Measurements from ENCODE around the gene ZNF892. TPM values are rescaled to one million over a fixed set of nuclear protein-coding genes. Genes with fewer than 3 reads are reported as not detected.

The ZNF892 gene
- total and polyA plus RNA-seq, 2 of the 13 experiments (the other 11 are each of a cell fraction or from before 2014, with no cell fraction given): not detected

DNA sequence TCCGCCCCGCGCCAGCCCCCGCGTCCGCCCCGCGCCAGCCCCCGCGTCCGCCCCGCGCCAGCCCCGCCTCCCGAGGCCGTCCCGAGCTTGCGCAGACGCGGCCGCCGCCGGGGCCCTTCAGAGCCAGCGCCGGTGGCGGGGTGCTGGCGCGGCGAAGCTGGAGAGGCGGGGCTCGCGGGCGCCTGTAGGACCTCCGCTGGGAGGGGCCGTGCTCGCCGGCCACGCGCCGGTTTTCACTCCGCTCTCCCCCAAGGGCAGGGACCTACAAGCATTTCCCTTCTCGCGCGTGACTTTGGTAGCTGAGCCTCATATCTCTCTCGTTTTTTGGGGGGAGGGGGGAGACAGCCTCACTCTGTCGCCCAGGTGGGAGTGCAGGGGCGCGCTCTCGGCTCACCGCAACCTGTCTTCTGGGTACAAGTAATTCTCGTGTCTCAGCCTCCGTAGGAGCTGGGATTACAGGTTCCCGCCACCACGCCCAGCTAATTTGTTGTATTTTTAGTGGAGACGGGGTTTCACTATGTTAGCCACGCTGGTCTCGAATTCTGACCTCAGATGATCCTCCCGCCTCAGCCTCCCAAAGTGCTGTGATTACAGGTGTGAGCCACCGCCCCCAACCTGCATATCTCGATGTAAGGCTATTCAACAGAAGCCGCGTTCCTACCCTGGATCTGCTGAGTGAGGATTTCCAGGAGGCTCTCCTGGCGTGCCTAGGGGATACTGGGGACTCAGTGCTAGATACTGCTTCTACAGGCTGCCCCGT lies 47.5 kb upstream of the ZNF892 start, which contains the start of gene ZNF514 (continued):
- TF ChIP-seq GFI1 (CRISPR knock-in tag; IDR thresholded peaks at IDR 0.05; ENCODE audit: borderline replicate concordance) (no peak), ZXDC (CRISPR knock-in tag; IDR thresholded peaks at IDR 0.05) (no peak), ZNF740 (CRISPR knock-in tag; IDR thresholded peaks at IDR 0.05) (no peak), SMYD3 (CRISPR knock-in tag; IDR thresholded peaks at IDR 0.05) (no peak), ZNF772 (CRISPR knock-in tag; IDR thresholded peaks at IDR 0.05) (no peak), AHDC1 (CRISPR knock-in tag; IDR thresholded peaks at IDR 0.05; ENCODE audit: borderline replicate concordance) (no peak), FOXA1 (IDR thresholded peaks at IDR 0.05) (no peak), FOXA1 (CRISPR knock-in tag; IDR thresholded peaks at IDR 0.05) (no peak), MAFG (CRISPR knock-in tag; IDR thresholded peaks at IDR 0.05) (no peak), ZNF260 (CRISPR knock-in tag; IDR thresholded peaks at IDR 0.05; ENCODE audit: borderline replicate concordance, low read depth) (no peak), CENPX (CRISPR knock-in tag; IDR thresholded peaks at IDR 0.05) (no peak)
- TF ChIP-seq, protein P1, sequence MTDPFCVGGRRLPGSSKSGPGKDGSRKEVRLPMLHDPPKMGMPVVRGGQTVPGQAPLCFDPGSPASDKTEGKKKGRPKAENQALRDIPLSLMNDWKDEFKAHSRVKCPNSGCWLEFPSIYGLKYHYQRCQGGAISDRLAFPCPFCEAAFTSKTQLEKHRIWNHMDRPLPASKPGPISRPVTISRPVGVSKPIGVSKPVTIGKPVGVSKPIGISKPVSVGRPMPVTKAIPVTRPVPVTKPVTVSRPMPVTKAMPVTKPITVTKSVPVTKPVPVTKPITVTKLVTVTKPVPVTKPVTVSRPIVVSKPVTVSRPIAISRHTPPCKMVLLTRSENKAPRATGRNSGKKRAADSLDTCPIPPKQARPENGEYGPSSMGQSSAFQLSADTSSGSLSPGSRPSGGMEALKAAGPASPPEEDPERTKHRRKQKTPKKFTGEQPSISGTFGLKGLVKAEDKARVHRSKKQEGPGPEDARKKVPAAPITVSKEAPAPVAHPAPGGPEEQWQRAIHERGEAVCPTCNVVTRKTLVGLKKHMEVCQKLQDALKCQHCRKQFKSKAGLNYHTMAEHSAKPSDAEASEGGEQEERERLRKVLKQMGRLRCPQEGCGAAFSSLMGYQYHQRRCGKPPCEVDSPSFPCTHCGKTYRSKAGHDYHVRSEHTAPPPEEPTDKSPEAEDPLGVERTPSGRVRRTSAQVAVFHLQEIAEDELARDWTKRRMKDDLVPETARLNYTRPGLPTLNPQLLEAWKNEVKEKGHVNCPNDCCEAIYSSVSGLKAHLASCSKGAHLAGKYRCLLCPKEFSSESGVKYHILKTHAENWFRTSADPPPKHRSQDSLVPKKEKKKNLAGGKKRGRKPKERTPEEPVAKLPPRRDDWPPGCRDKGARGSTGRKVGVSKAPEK (CRISPR knock-in tag; IDR thresholded peaks at IDR 0.05; ENCODE audit: borderline replicate concordance): no peak
- TF ChIP-seq, protein P2, sequence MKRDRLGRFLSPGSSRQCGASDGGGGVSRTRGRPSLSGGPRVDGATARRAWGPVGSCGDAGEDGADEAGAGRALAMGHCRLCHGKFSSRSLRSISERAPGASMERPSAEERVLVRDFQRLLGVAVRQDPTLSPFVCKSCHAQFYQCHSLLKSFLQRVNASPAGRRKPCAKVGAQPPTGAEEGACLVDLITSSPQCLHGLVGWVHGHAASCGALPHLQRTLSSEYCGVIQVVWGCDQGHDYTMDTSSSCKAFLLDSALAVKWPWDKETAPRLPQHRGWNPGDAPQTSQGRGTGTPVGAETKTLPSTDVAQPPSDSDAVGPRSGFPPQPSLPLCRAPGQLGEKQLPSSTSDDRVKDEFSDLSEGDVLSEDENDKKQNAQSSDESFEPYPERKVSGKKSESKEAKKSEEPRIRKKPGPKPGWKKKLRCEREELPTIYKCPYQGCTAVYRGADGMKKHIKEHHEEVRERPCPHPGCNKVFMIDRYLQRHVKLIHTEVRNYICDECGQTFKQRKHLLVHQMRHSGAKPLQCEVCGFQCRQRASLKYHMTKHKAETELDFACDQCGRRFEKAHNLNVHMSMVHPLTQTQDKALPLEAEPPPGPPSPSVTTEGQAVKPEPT (CRISPR knock-in tag; IDR thresholded peaks at IDR 0.05; ENCODE audit: low read depth): 0 out of 2 replicates have a peak, but pooled peaks have one; percentile 10
